Retina (tissue), 1 donor: ENCODE results near the gene KDELR3.

ENCODE experiments used
- DNase-seq: peaks from one replicate; pipeline ENCODE4 v3.0.0-alpha.2; 2016

The KDELR3 gene

GRCh38 chr22:38523479-38523878 lies 55.6 kb downstream of the KDELR3 start:
- DNase-seq = no peak

DNA sequence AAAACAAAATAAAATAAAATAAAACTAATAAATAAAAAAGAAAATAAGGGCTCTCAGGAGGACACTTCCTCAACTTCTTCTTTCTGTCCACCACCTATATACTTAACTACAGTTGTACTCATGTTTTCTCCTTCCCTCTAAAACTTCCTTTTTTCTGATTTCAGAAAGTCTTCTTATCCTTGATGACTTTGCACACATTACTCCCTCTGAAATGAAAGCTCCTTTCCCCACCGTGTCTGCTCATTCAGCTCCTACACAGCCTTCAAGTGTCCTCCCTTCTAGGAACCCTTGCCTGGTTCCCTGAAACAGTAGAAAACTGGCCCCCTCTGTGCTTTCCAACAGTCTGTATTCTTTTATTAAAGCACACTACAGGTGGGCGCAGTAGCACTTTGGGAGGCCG lies 56.5 kb downstream of the KDELR3 start:
- DNase-seq = no peak

- DNase-seq = no peak
Measured at GRCh38 chr22:38531251-38531938, 63.5 kb downstream of the KDELR3 start.
